Neural progenitor cell (in vitro differentiated cells): ENCODE measurements around the gene CST9L. TPM values are rescaled to one million over a fixed set of nuclear protein-coding genes. Genes with fewer than 3 reads are reported as not detected.

Experiments used
- DNase-seq: peaks from one replicate; pipeline ENCODE4 v3.0.0-alpha.2; 2016; ENCODE audit warnings: low spot score
- H2AFZ ChIP-seq: fragments of 200-600 bp; sonication (generic); replicated peaks from 2 replicates; pipeline ENCODE4 v1.6.1; 2016; ENCODE audit warnings: antibody characterized with exemption
- H3F3A ChIP-seq: fragments of 200-600 bp; sonication (generic); 2 replicates; pipeline ENCODE4 v1.6.1; 2016; ENCODE audit warnings: antibody characterized with exemption, low read depth
- H3K27ac ChIP-seq: fragments of 200-600 bp; sonication (generic); 2 replicates; pipeline ENCODE4 v1.5.1; 2016; ENCODE audit warnings: mild to moderate bottlenecking
- H3K27me3 ChIP-seq: fragments of 200-600 bp; sonication (generic); 2 replicates; pipeline ENCODE4 v1.6.1; 2016; ENCODE audit warnings: mild to moderate bottlenecking, moderate library complexity
- H3K36me3 ChIP-seq: fragments of 200-600 bp; sonication (generic); 2 replicates; pipeline ENCODE4 v1.5.1; 2016
- H3K4me1 ChIP-seq: fragments of 200-600 bp; sonication (generic); 2 replicates; pipeline ENCODE4 v1.6.1; 2016; ENCODE audit warnings: mixed run types
- H3K4me2 ChIP-seq: fragments of 200-600 bp; sonication (generic); 2 replicates; pipeline ENCODE4 v1.6.1; 2016
- H3K4me3 ChIP-seq: fragments of 200-600 bp; sonication (generic); 2 replicates; pipeline ENCODE4 v1.5.1; 2016
- H3K79me2 ChIP-seq: fragments of 200-600 bp; sonication (generic); 2 replicates; pipeline ENCODE4 v1.6.1; 2016; ENCODE audit warnings: low read depth
- H3K9ac ChIP-seq: fragments of 200-600 bp; sonication (generic); 2 replicates; pipeline ENCODE4 v1.6.1; 2016
- H3K9me3 ChIP-seq: fragments of 200-600 bp; sonication (generic); 2 replicates; pipeline ENCODE4 v1.5.1; 2016; ENCODE audit warnings: low read depth
- H4K20me1 ChIP-seq: fragments of 200-600 bp; sonication (generic); 2 replicates; pipeline ENCODE4 v1.6.1; 2016; ENCODE audit warnings: low read depth
- H3K27ac Mint-ChIP-seq: 3 replicates; pipeline ENCODE4 v1.8.0; 2021; ENCODE audit warnings: mixed read lengths
- H3K27me3 Mint-ChIP-seq: 2 replicates; pipeline ENCODE4 v1.8.0; 2022; ENCODE audit warnings: low read depth, mild to moderate bottlenecking, inconsistent platforms, moderate library complexity, mixed read lengths; ENCODE audit not compliant: insufficient read depth
- H3K36me3 Mint-ChIP-seq: 3 replicates; pipeline ENCODE4 v1.8.0; 2021; ENCODE audit warnings: mixed read lengths
- H3K4me1 Mint-ChIP-seq: 3 replicates; pipeline ENCODE4 v1.8.0; 2021; ENCODE audit warnings: mixed read lengths
- H3K4me3 Mint-ChIP-seq: 3 replicates; pipeline ENCODE4 v1.8.0; 2021; ENCODE audit warnings: mild to moderate bottlenecking, moderate library complexity, mixed read lengths
- H3K9me3 Mint-ChIP-seq: 3 replicates; pipeline ENCODE4 v1.8.0; 2020; ENCODE audit warnings: mixed read lengths
- EZH2 ChIP-seq: fragments of 200-600 bp; sonication (generic); IDR thresholded peaks from 2 replicates; pipeline ENCODE4 v1.6.1; 2017; ENCODE audit warnings: antibody characterized with exemption, mild to moderate bottlenecking, moderate library complexity
- EZH2phosphoT487 ChIP-seq: fragments of 200-600 bp; sonication (generic); IDR thresholded peaks from 2 replicates; pipeline ENCODE4 v1.6.1; 2017; ENCODE audit warnings: antibody characterized with exemption
- total RNA-seq: library from RNA; depleted of rRNA; stranded (reverse); fragments of >200 nt; gene quantifications from 2 replicates; pipeline ENCODE4 v1.2.3, GENCODE V29; 2015; ENCODE audit warnings: low replicate concordance
- TF ChIP-seq, protein P1 (sequence below): fragments of 200-600 bp; sonication (generic); IDR thresholded peaks from 2 replicates; pipeline ENCODE4 v1.5.1; 2017; ENCODE audit warnings: antibody characterized with exemption, mild to moderate bottlenecking

CST9L gene
- total RNA-seq, 1 donor from 2014 or later = not detected

DNA sequence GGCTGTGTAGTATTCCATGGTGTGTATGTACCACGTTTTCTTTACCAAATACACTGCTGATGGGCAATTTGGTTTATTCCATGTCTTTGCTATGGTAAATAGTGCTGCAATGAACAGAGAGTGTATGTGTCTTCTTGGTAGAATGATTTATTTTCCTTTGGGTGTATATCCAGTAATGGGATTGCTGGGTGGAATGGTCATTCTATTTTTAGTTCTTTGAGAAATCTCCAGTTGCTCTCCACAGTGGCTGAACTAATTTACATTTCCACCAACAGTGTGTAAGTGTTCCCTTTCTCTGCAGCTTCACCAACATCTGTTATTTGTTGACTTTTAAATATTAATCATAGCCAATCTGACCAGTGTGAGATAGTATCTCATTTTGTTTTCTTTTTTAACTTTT is 13.9 kb downstream of the CST9L start:
- H3K4me3 Mint-ChIP-seq = no peak overlapping the region
- Histone ChIP-seq H3K36me3 (no peaks in the 10 kb centered on the region), H3K27ac (no peak overlapping the region), H4K20me1 (no peaks in the 10 kb centered on the region), H3K79me2 (no peaks in the 10 kb centered on the region), H3K4me3 (no peak overlapping the region), H3K9me3 (peaks cover 6% of the 10 kb centered on the region), H3F3A (no peaks in the 10 kb centered on the region), H2AFZ (no peak overlapping the region), H3K4me2 (no peak overlapping the region), H3K9ac (no peak overlapping the region), H3K27me3 (no peaks in the 10 kb centered on the region), H3K4me1 (no peaks in the 10 kb centered on the region)
- H3K27me3 Mint-ChIP-seq = peaks cover 8% of the 10 kb centered on the region
- no peaks in the 10 kb centered on the region for H3K4me1 Mint-ChIP-seq
- no peak overlapping the region for H3K27ac Mint-ChIP-seq
- peaks cover 14% of the 10 kb centered on the region for H3K9me3 Mint-ChIP-seq
- no peak for DNase-seq
- no peaks in the 10 kb centered on the region for H3K36me3 Mint-ChIP-seq
- no peak for TF ChIP-seq EZH2
- TF ChIP-seq, protein P1, sequence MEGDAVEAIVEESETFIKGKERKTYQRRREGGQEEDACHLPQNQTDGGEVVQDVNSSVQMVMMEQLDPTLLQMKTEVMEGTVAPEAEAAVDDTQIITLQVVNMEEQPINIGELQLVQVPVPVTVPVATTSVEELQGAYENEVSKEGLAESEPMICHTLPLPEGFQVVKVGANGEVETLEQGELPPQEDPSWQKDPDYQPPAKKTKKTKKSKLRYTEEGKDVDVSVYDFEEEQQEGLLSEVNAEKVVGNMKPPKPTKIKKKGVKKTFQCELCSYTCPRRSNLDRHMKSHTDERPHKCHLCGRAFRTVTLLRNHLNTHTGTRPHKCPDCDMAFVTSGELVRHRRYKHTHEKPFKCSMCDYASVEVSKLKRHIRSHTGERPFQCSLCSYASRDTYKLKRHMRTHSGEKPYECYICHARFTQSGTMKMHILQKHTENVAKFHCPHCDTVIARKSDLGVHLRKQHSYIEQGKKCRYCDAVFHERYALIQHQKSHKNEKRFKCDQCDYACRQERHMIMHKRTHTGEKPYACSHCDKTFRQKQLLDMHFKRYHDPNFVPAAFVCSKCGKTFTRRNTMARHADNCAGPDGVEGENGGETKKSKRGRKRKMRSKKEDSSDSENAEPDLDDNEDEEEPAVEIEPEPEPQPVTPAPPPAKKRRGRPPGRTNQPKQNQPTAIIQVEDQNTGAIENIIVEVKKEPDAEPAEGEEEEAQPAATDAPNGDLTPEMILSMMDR = no peak
- TF ChIP-seq EZH2phosphoT487 = no peak

DNA sequence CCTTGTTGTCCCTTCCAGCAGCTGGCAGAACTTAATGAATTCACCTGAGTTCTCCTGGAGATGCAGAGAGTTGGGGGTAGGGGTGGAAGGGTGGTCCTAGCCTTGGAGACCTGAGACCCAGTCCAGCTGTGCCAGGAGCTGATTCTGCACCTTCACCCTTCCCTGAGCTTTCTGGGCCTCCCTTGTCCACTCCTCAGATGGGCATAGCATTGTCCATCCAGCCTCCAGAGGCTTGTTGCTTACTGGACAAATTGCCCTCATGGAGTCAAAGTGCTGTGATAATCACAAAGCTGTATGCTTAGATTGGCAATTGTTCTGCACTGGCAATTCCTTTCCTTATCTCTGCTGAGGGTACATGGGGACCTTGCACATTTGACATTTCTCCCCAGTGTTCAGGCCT is 16.5 kb downstream of the CST9L start:
- H3K36me3 Mint-ChIP-seq = no peaks in the 10 kb centered on the region

DNA sequence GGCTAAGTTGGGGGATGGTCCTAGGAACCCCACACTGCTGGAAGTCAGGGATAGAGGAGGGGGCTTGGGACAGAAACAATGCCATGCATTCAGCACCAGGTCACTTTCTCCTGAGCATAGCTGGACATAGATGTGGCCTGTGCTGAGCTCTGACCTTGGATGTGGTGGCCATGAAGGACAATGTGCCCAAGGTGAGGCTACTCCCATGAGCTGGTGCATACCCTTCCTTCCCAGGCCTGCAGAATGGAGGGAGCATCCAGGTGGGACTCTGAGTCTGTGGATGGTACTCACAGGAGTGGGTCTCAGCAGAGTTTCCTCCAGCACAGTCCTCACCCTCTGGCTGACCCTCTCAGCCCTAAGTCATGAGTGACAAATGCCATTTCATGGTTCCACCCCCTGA is 16.9 kb downstream of the CST9L start:
- no peaks in the 10 kb centered on the region for H3K9me3 ChIP-seq
- no peaks in the 10 kb centered on the region for H4K20me1 ChIP-seq
- H3K4me1 ChIP-seq = no peaks in the 10 kb centered on the region
- no peak for DNase-seq
- H2AFZ ChIP-seq = no peak overlapping the region
- H3K36me3 Mint-ChIP-seq = no peaks in the 10 kb centered on the region
- no peaks in the 10 kb centered on the region for H3K4me1 Mint-ChIP-seq
- H3K27me3 ChIP-seq = no peaks in the 10 kb centered on the region
- no peaks in the 10 kb centered on the region for H3K79me2 ChIP-seq
- peaks cover 13% of the 10 kb centered on the region for H3K27me3 Mint-ChIP-seq
- no peak overlapping the region for H3K4me2 ChIP-seq
- no peaks in the 10 kb centered on the region for H3K9me3 Mint-ChIP-seq
- H3K36me3 ChIP-seq = no peaks in the 10 kb centered on the region
- no peak overlapping the region for H3K9ac ChIP-seq
- H3K4me3 ChIP-seq = no peak overlapping the region
- no peak overlapping the region for H3K4me3 Mint-ChIP-seq
- no peak overlapping the region for H3K27ac ChIP-seq
- H3K27ac Mint-ChIP-seq = no peak overlapping the region
- TF ChIP-seq EZH2 (no peak), EZH2phosphoT487 (no peak)
- TF ChIP-seq, protein P1 = no peak
- no peaks in the 10 kb centered on the region for H3F3A ChIP-seq

More for the DNA sequence above, 16.5 kb downstream of the CST9L start:
- H2AFZ ChIP-seq = no peak overlapping the region
- no peak overlapping the region for H3K4me3 Mint-ChIP-seq
- DNase-seq = no peak
- H3K27me3 ChIP-seq = no peaks in the 10 kb centered on the region
- H3K4me1 Mint-ChIP-seq = no peaks in the 10 kb centered on the region
- no peak overlapping the region for H3K27ac ChIP-seq
- H4K20me1 ChIP-seq = no peaks in the 10 kb centered on the region
- H3K4me2 ChIP-seq = no peak overlapping the region
- H3F3A ChIP-seq = no peaks in the 10 kb centered on the region
- TF ChIP-seq, protein P1 = no peak
- TF ChIP-seq EZH2phosphoT487 (no peak), EZH2 (no peak)
- H3K36me3 ChIP-seq = no peaks in the 10 kb centered on the region
- no peak overlapping the region for H3K4me3 ChIP-seq
- H3K27ac Mint-ChIP-seq = no peak overlapping the region
- no peaks in the 10 kb centered on the region for H3K79me2 ChIP-seq
- peaks cover 13% of the 10 kb centered on the region for H3K27me3 Mint-ChIP-seq
- H3K9me3 Mint-ChIP-seq = no peaks in the 10 kb centered on the region
- H3K4me1 ChIP-seq = no peaks in the 10 kb centered on the region
- H3K9ac ChIP-seq = no peak overlapping the region
- H3K9me3 ChIP-seq = no peaks in the 10 kb centered on the region

DNA sequence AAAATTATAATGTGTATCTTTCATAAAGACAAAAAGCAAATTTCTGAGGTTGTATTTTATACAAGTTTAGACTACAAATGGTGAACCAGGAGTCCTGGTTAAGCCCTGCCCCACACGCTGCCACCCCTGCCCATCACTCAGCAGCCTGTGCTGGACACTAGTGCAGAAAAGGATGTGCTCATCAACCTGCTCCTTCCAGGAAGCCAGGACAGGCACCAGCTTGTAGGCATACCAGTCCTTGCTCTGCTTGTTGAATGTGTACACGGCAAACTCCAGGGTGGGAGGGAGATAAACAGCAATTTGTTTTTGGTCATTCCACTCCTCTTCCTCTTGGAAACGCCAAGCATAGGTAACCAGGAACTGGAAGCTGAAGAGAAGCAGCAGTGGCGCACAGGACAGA is 18.1 kb downstream of the CST9L start:
- H3K9me3 ChIP-seq = no peaks in the 10 kb centered on the region

More for the DNA sequence above, 18.1 kb downstream of the CST9L start:
- H3K27me3 ChIP-seq = no peaks in the 10 kb centered on the region
- no peaks in the 10 kb centered on the region for H3K4me1 ChIP-seq
- no peaks in the 10 kb centered on the region for H3F3A ChIP-seq
- no peak overlapping the region for H3K9ac ChIP-seq
- H3K4me3 ChIP-seq = no peak overlapping the region
- no peaks in the 10 kb centered on the region for H3K4me1 Mint-ChIP-seq
- H3K9me3 Mint-ChIP-seq = no peaks in the 10 kb centered on the region
- H3K27ac ChIP-seq = no peak overlapping the region
- no peaks in the 10 kb centered on the region for H3K36me3 ChIP-seq
- no peaks in the 10 kb centered on the region for H3K79me2 ChIP-seq
- no peak for DNase-seq
- no peak overlapping the region for H3K4me2 ChIP-seq
- H3K36me3 Mint-ChIP-seq = no peaks in the 10 kb centered on the region
- TF ChIP-seq, protein P1 = no peak
- TF ChIP-seq EZH2 = no peak
- TF ChIP-seq EZH2phosphoT487 = no peak
- no peak overlapping the region for H2AFZ ChIP-seq
- no peak overlapping the region for H3K4me3 Mint-ChIP-seq
- H3K27ac Mint-ChIP-seq = no peak overlapping the region
- no peaks in the 10 kb centered on the region for H4K20me1 ChIP-seq
- peaks cover 14% of the 10 kb centered on the region for H3K27me3 Mint-ChIP-seq
